ENCODE measurements around the gene SH2D6. TPM values are rescaled to one million over a fixed set of nuclear protein-coding genes. Genes with fewer than 3 reads are reported as not detected.
A peak's percentile ranks its signal among the peaks of the same experiment; 100 is the strongest.
"Not testable (repeated sequence)": the region's sequence is repeated elsewhere in the genome, so short reads cannot be mapped to it uniquely, and the experiment has no call there.

SH2D6 gene
- total RNA-seq, 3 donors from 2014 or later: 0.26 to 0.54 (median 0.40) TPM

DNA sequence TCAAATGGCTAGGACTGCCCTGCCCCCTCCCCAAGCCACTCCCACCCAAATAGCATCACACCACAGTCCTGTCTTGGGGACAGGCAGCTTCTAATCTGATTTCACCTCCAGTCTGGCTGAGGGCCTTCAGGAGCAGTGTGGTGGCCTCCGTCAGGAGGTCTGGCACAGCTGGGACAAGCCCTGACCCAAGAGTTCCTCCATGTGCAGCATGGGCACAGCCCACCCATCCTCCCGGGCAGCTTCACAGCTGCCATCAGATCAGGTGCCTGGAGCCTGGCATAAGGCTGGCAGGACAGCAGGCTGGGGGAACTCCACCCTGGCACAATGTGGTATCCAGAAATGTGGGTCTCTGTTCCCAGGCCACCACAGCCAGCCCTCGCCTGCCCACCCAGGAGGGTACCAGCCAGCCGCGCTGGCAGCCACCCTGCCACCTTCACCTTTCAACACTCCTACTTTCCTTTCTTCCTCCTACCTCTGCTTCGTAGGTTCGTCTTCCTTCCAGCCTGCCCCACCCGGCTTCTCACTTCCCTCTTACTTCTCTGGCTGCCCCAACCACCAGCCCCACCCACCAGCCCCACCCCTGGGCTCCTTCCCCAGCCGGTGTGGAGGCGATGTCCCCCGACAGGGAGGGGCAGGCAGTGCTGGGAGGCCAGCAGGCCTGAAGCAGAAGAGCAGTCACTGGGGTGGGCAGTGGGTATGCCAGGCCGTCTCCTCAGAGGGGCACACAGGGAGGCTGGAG is 8.5 kb upstream of the SH2D6 start, which contains the start of gene CAPG:
Gene CAPG (minus strand): TSS at position 522 of the 739 bp plus-strand sequence. CDS start 8,221 bp downstream, outside the sequence.
- peak within 1 kb of the TSS; percentile 71 for H3K4me3 Mint-ChIP-seq
- H3K4me1 Mint-ChIP-seq (ENCODE audit: low read depth): peaks cover 54% of the 10 kb centered on the region
- H3K36me3 Mint-ChIP-seq (ENCODE audit: insufficient read depth): no peaks in the 10 kb centered on the region

GRCh38 chr2:85410584-85411404 is 7.7 kb upstream of the SH2D6 start:
- ATAC-seq: no peak

More for the DNA sequence above, 8.5 kb upstream of the SH2D6 start, which contains the start of gene CAPG:
- DNase-seq (peak; percentile 37), ATAC-seq (peak in 1 of 2 donors; percentile 9)
- Mint-ChIP-seq H3K9me3 (no peaks in the 10 kb centered on the region), H3K27me3 (ENCODE audit: low read depth) (peaks cover 7% of the 10 kb centered on the region)

DNA sequence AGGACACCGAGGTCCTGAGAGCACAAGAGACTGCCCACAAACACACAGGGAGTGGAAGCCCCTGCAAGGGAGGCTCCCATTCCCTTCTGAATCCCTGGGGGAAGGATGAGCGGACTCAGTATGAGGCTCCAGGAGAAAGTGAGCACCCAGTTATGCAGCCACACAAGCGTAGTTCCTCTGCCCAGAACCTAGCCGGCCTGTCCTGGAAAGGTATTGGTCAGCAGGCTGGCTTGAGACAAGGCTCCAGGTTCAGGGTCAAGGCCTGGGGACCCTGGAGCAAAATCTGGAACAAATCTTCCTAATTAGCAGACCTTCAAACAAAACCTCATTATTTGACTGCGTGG is 7.1 kb upstream of the SH2D6 start:
- Mint-ChIP-seq H3K9me3 (no peaks in the 10 kb centered on the region), H3K4me3 (peak overlapping the region; percentile 9), H3K27me3 (ENCODE audit: low read depth) (peaks cover 7% of the 10 kb centered on the region), H3K36me3 (ENCODE audit: insufficient read depth) (no peaks in the 10 kb centered on the region), H3K4me1 (ENCODE audit: low read depth) (peaks cover 43% of the 10 kb centered on the region)
- no peak for DNase-seq
- ATAC-seq: no peak

More at GRCh38 chr2:85410584-85411404, 7.7 kb upstream of the SH2D6 start:
- no peaks in the 10 kb centered on the region for H3K36me3 Mint-ChIP-seq (ENCODE audit: insufficient read depth)
- DNase-seq: no peak
- H3K9me3 Mint-ChIP-seq: no peaks in the 10 kb centered on the region
- H3K4me3 Mint-ChIP-seq: peak overlapping the region; percentile 71
- peaks cover 49% of the 10 kb centered on the region for H3K4me1 Mint-ChIP-seq (ENCODE audit: low read depth)
- peaks cover 7% of the 10 kb centered on the region for H3K27me3 Mint-ChIP-seq (ENCODE audit: low read depth)

DNA sequence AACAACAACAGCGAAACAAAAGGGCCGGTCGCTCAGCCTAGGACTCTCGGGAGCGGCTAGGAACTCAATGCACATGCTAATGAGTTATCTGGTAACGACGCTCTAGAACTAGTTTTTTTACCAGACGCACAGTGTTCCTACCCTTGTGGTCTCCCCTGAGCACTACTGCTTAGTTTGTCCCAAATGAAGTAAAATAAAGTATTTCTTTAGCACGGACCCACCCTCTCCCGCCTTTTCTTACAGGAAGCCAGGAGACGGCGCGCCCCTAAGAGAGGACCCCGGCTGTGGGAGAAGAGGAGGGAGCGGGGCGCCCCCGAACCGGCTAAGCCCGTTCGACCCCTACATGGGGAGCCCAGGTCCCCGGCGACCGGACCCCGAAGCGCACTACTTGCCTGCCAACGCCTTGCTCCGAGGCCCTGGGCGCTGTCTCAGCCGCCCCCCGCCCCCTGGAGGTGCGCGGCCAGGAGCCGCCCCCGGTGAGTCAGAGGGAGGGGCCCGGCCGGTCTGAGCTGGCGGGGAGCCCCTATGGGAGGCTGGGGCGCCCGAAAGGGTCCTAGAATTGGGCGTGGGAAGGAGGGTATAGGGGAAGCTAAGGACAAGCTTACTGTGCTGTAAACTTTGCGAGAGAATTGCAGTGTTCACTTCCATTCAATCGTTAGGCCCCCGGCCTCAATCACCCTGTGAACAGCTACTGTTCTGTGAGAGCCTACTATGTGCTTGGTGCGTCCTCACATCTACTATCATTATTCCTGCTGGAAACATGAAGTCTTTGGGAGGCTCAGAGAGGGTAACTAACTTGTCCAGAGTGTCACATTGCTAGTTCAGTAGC is 4.7 kb upstream of the SH2D6 start:
- Mint-ChIP-seq H3K36me3 (ENCODE audit: insufficient read depth) (no peaks in the 10 kb centered on the region), H3K4me1 (ENCODE audit: low read depth) (peaks cover 36% of the 10 kb centered on the region), H3K9me3 (no peaks in the 10 kb centered on the region), H3K4me3 (peak overlapping the region; percentile 47), H3K27me3 (ENCODE audit: low read depth) (peaks cover 7% of the 10 kb centered on the region)
- ATAC-seq: peak; percentile 47 to 62
- peak; percentile 53 for DNase-seq

GRCh38 chr2:85414421-85414759 is 4.1 kb upstream of the SH2D6 start:
- not testable (repeated sequence) for H3K36me3 Mint-ChIP-seq (ENCODE audit: insufficient read depth); H3K27me3 Mint-ChIP-seq (ENCODE audit: low read depth); DNase-seq; H3K4me3 Mint-ChIP-seq; H3K9me3 Mint-ChIP-seq; ATAC-seq
- H3K4me1 Mint-ChIP-seq (ENCODE audit: low read depth): peaks cover 36% of the 10 kb centered on the region

DNA sequence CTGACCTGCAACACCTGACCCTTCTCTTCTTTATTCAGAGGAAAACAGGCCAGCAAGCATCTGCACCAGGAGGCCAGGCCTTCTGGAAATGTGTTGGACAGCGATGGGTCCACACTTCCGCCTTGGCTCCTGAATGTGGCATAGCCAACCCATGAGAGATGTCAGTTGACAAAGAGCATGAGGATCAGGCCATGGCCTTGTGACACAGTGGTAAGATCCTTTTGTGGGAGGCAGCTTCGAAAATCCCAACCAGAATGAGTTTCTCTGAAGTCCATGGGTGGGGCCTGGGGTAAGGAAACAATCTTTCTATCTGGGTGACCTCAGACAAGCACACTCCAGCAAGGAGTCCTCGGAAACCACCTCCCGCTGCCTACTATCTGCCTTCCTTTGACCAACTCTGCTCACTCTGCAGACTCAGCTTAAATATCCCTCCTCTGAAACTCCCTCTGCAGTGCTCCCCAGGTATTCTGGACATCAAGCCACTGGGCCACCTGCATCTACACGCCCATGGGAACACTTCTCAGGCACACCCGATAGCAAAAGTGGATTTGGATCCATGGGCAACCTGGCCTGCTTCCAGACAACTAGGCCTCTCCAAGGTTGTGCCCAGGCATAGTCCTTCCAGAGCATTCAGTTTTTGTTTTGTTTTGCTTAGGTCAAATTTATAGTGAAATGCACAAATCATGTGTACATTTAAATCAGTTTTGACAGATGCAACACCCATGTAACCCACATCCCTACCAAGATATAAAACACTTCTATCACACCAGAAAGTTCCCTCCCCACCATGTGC is 3.6 kb upstream of the SH2D6 start:
- ATAC-seq (no peak), DNase-seq (no peak)
- H3K36me3 Mint-ChIP-seq (ENCODE audit: insufficient read depth): no peaks in the 10 kb centered on the region
- H3K4me3 Mint-ChIP-seq: no peak overlapping the region
- peaks cover 35% of the 10 kb centered on the region for H3K4me1 Mint-ChIP-seq (ENCODE audit: low read depth)
- H3K9me3 Mint-ChIP-seq: no peaks in the 10 kb centered on the region
- peaks cover 7% of the 10 kb centered on the region for H3K27me3 Mint-ChIP-seq (ENCODE audit: low read depth)

GRCh38 chr2:85415980-85416650 is 2.4 kb upstream of the SH2D6 start:
- no peak overlapping the region for H3K4me3 Mint-ChIP-seq
- no peaks in the 10 kb centered on the region for H3K9me3 Mint-ChIP-seq
- peaks cover 29% of the 10 kb centered on the region for H3K4me1 Mint-ChIP-seq (ENCODE audit: low read depth)
- no peaks in the 10 kb centered on the region for H3K36me3 Mint-ChIP-seq (ENCODE audit: insufficient read depth)
- H3K27me3 Mint-ChIP-seq (ENCODE audit: low read depth): peaks cover 7% of the 10 kb centered on the region
- ATAC-seq (no peak), DNase-seq (no peak)

DNA sequence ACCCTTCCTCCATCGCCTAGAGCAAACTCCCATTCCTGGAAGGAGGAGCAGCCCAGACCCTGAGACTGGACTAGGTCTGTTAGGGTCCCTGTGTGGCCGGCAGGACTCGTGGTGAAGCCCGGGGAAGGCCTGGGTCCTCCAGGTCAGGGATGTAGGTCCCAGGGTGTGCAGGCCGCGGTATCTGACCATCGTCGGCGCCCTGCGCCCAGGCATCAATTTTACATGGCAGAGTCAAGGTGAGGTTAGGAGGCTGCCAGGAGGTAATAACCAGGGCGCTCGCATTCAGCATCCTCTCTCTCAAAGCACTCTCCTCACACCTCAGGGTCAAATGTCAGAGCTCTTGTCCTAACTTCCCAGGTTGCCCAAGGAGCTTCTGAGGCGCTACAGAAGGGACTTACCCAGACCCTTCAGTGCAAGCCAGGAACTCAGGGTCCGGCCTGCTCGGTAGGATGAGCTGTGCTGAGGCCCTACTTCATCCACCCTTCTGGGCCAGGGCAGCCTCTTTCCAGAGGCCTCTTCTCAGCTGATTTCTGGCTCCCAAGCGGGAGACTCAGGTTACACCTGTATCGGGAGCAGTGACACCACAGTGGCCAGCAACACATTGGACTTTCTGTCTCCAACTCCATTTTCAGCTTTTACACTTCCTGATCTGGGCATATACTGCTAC is 628 bp downstream of the SH2D6 start:
- peaks cover 24% of the 10 kb centered on the region for H3K4me1 Mint-ChIP-seq (ENCODE audit: low read depth)
- no peaks in the 10 kb centered on the region for H3K36me3 Mint-ChIP-seq (ENCODE audit: insufficient read depth)
- H3K27me3 Mint-ChIP-seq (ENCODE audit: low read depth): no peaks in the 10 kb centered on the region
- H3K4me3 Mint-ChIP-seq: peak overlapping the region; percentile 93
- ATAC-seq (no peak), DNase-seq (no peak)
- H3K9me3 Mint-ChIP-seq: no peaks in the 10 kb centered on the region

DNA sequence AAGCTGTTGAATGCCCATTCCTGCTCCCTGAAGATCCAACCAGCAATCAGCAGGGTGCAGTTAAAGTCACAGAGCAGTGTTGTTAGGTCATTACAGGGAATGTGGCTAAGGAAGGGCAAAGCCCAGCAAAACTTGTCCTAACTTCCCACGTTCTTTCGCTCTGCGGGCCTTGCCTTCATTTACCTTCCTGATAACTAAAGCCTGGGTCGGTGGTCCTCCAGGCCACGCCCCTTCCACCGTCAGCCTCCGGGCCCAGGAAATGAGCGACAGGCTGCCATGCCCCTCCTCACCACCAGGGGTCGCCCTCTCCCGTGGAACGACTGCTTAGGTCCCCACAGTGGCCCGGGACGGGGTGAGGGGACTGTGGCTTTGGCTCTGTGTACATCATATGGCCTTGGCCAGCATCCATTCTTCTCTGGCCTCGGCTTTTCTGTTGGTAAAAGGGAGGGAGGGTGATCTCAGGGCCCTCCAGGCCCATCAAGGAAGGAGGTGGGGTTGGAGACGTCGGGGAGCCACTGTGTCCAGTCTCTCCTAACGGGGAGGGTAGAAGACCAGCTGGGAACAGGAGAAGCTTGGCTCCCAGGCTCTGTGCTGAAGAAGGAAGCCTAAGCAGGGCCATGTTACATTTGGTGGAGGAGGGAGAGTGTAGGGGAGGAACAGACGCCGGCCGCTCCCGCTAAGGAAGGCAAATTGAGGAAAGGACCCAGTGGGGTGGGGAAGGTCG is 2.2 kb downstream of the SH2D6 start:
- Mint-ChIP-seq H3K36me3 (ENCODE audit: insufficient read depth) (no peaks in the 10 kb centered on the region), H3K4me1 (ENCODE audit: low read depth) (peaks cover 22% of the 10 kb centered on the region), H3K27me3 (ENCODE audit: low read depth) (no peaks in the 10 kb centered on the region), H3K4me3 (peak overlapping the region; percentile 64), H3K9me3 (no peaks in the 10 kb centered on the region)
- peak; percentile 90 for DNase-seq
- ATAC-seq: peak; percentile 62 to 68

- no peak for DNase-seq
- no peak for ATAC-seq
- no peaks in the 10 kb centered on the region for H3K36me3 Mint-ChIP-seq (ENCODE audit: insufficient read depth)
- peaks cover 22% of the 10 kb centered on the region for H3K4me1 Mint-ChIP-seq (ENCODE audit: low read depth)
- H3K9me3 Mint-ChIP-seq: no peaks in the 10 kb centered on the region
- no peak overlapping the region for H3K4me3 Mint-ChIP-seq
- no peaks in the 10 kb centered on the region for H3K27me3 Mint-ChIP-seq (ENCODE audit: low read depth)
These were observed 3.0 kb downstream of the SH2D6 start for GRCh38 chr2:85421260-85422071.

GRCh38 chr2:85422072-85422457 is 3.6 kb downstream of the SH2D6 start:
- no peaks in the 10 kb centered on the region for H3K27me3 Mint-ChIP-seq (ENCODE audit: low read depth)
- H3K4me1 Mint-ChIP-seq (ENCODE audit: low read depth): peaks cover 22% of the 10 kb centered on the region
- no peak overlapping the region for H3K4me3 Mint-ChIP-seq
- no peaks in the 10 kb centered on the region for H3K36me3 Mint-ChIP-seq (ENCODE audit: insufficient read depth)
- DNase-seq: no peak
- no peaks in the 10 kb centered on the region for H3K9me3 Mint-ChIP-seq
- no peak for ATAC-seq

DNA sequence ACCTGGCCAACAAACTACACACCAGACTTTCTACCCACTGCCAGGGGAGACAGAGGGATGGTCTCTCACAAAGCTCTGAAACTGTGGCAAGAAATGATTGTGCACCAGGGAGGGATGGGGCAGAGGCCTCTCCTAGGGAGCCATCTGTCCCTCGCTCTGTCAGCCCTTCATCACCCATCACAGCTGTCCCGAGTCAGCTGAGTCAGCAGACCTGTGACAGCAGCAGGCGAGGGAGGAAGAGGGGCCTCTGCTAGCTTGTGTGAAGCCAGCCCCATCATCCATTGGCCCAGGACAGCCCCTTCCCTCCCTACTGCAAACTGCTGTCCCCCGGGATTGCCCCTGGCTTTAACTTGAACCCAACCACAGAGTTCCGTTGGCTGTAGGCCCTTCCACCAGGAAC is 5.0 kb downstream of the SH2D6 start:
- Mint-ChIP-seq H3K36me3 (ENCODE audit: insufficient read depth) (no peaks in the 10 kb centered on the region), H3K4me1 (ENCODE audit: low read depth) (peaks cover 17% of the 10 kb centered on the region), H3K9me3 (no peaks in the 10 kb centered on the region), H3K27me3 (ENCODE audit: low read depth) (no peaks in the 10 kb centered on the region), H3K4me3 (no peak overlapping the region)
- ATAC-seq (no peak), DNase-seq (no peak)

All from activated T-cell treated with anti-CD3 and anti-CD28 coated beads, Interleukin-2, amount 50 U/mL, for 4 hours (primary cell).